Upper lobe of right lung (tissue), 1 donor: ENCODE data around the gene KCMF1. TPM values are rescaled to one million over a fixed set of nuclear protein-coding genes. Genes with fewer than 3 reads are reported as not detected.

ENCODE experiments used
- ATAC-seq: fragments of 200-7000 bp; cut with Tn5 transposase; one replicate; pipeline ENCODE4 v1.9.1; 2020; ENCODE audit warnings: mild to moderate bottlenecking, moderate library complexity
- DNase-seq: peaks from one replicate; pipeline ENCODE4 v3.0.0-alpha.2; 2020
- H3K27ac ChIP-seq: fragments of 200-600 bp; one replicate; pipeline ENCODE4 v1.8.0; 2022
- H3K27me3 ChIP-seq: fragments of 200-600 bp; one replicate; pipeline ENCODE4 v1.8.0; 2022; ENCODE audit warnings: mild to moderate bottlenecking
- H3K36me3 ChIP-seq: fragments of 200-600 bp; one replicate; pipeline ENCODE4 v1.8.0; 2022
- H3K4me1 ChIP-seq: fragments of 200-600 bp; one replicate; pipeline ENCODE4 v1.8.0; 2022
- H3K4me3 ChIP-seq: fragments of 200-600 bp; one replicate; pipeline ENCODE4 v1.8.0; 2022; ENCODE audit warnings: mild to moderate bottlenecking
- H3K9me3 ChIP-seq: fragments of 200-600 bp; one replicate; pipeline ENCODE4 v1.8.0; 2022
- CTCF ChIP-seq: fragments of 200-600 bp; IDR thresholded peaks from one replicate; pipeline ENCODE4 v1.8.0; 2022; ENCODE audit warnings: antibody characterized with exemption
- intact Hi-C: fragments of 100-400 bp; cut with DNase I; formaldehyde crosslinking; loops from one replicate; pipeline ENCODE4 v1.11.0; 2022
- total RNA-seq: library from RNA; stranded (reverse); fragmentation: NEBNext Ultra II Directional; extraction: Animal tissue kit (Norgen Biotek cat#: 25700); gene quantifications from one replicate; pipeline ENCODE4 v1.2.1, GENCODE V29; 2021
- donor health status: DM: no; HTN: yes; CAD: no; lungs with severe emphysema.

KCMF1 gene
- total RNA-seq, 1 donor from 2014 or later, result 72.9 TPM

- H3K4me1 ChIP-seq, result peaks cover 24% of the 10 kb centered on the region
- peaks cover 7% of the 10 kb centered on the region for H3K36me3 ChIP-seq
- no peak for TF ChIP-seq CTCF
- intact Hi-C loops, result no loop called here
- H3K9me3 ChIP-seq, result no peaks in the 10 kb centered on the region
- DNase-seq, result no peak
- no peak overlapping the region for H3K27ac ChIP-seq
- H3K27me3 ChIP-seq, result no peaks in the 10 kb centered on the region
- no peak for ATAC-seq
- no peak overlapping the region for H3K4me3 ChIP-seq
Measured at GRCh38 chr2:84980263-84980983, 9.5 kb downstream of the KCMF1 start.

DNA sequence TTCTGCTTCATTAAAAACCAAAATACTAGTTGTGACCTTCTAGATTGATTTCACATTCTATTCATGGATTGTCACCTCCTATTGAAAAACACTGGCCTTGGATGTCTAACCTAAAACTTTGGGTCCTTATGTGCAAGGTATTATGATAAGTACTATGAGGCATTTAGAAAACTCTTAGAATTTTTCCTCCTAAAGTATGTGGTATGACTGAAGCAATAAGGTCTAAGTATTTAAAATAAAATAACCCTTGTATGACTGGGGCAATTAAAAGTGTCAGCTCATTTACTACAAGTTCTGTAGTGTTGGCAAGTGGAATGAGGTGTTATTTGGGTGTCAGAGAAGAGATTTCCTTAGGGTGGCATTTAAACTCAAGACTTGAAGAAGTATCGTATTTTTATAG is 15.1 kb downstream of the KCMF1 start:
- intact Hi-C loops, result no loop called here
- H3K4me3 ChIP-seq, result no peak overlapping the region
- DNase-seq (no peak), ATAC-seq (no peak)
- peaks cover 26% of the 10 kb centered on the region for H3K4me1 ChIP-seq
- no peak for TF ChIP-seq CTCF
- H3K36me3 ChIP-seq, result no peaks in the 10 kb centered on the region
- no peak overlapping the region for H3K27ac ChIP-seq
- H3K9me3 ChIP-seq, result no peaks in the 10 kb centered on the region
- H3K27me3 ChIP-seq, result no peaks in the 10 kb centered on the region

DNA sequence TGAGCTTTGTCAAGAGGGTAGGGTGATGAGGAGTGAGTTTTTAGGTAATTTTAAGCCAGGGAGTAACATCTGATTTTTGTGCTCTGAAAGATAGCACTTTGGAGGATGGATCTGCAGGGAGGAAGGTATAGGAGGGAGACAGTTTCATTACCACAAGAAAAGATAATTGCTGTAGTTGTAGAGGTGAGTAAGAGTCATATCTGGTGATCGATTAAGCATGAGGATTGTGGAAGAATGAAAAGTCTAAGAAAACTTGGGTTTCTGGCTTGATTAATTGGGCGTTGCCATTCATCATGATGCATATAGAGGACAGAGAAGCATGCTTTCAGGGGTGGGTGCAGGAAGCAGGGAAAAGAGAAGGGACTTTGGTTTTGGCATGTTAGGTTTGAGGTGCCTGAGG is 18.5 kb downstream of the KCMF1 start:
- Histone ChIP-seq H3K27ac (no peak overlapping the region), H3K4me3 (no peak overlapping the region), H3K9me3 (no peaks in the 10 kb centered on the region), H3K36me3 (no peaks in the 10 kb centered on the region), H3K27me3 (no peaks in the 10 kb centered on the region), H3K4me1 (peaks cover 27% of the 10 kb centered on the region)
- ATAC-seq (no peak), DNase-seq (no peak)
- intact Hi-C loops, result no loop called here
- no peak for TF ChIP-seq CTCF

DNA sequence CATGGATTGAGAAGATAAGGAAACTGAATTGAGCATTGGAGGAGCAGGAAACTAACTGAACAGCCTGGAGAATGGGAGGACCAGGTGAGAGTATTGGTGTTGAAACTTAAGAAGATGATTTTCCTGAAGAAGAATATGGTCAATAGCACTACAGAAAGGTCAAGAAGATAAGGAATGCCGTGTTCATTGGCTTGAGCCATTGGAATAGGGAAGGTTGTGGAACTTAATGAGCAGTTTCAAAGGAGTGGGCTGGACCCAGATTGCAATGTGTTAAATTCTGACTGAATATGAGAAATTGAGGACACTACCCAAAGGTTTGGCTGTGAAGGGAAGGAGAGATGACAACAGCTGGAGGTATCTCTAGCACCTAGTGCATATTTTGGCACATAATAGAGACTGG is 19.0 kb downstream of the KCMF1 start:
- no peak for ATAC-seq
- H3K4me1 ChIP-seq, result peaks cover 27% of the 10 kb centered on the region

DNA sequence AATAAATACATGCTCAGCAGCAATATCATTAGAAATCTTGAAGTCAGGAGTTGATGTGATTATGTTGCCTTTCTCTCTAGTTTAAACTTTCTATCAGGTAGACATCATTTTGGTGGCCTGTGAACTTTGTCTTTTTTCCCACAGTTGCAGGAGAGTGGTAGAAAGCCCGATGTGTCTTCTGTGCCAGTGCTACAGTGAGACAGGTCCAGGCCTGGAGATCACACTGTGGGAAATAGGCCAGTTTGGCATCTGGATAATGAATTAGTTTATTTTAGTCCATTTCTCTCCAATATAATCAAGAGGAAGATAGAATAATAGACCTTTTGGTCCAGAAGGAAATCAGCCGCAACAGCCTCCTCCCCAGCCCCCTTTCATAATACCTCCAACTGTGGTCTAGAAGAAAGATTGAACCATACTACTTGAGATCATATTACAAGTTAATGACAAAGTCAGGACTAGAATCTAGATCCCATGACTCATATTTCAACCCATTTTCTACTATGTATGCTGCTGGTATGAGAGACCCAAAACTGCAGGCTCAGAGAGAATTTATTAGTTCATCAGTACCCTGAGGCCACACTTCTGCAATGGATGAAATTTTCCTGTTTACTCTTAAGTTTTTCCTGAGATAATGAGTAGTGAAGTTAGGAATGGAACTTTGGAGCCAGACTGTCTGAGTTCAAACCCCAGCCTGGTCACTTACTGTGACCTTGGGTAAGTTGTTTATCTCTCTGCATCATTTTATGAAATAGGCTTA is 20.6 kb downstream of the KCMF1 start:
- Histone ChIP-seq H3K27me3 (no peaks in the 10 kb centered on the region), H3K27ac (no peak overlapping the region), H3K4me1 (peaks cover 27% of the 10 kb centered on the region), H3K36me3 (no peaks in the 10 kb centered on the region), H3K9me3 (no peaks in the 10 kb centered on the region), H3K4me3 (no peak overlapping the region)
- ATAC-seq (no peak), DNase-seq (no peak)
- no peak for TF ChIP-seq CTCF
- intact Hi-C loops, result no loop called here

More for the DNA sequence above, 19.0 kb downstream of the KCMF1 start:
- Histone ChIP-seq H3K9me3 (no peaks in the 10 kb centered on the region), H3K27me3 (no peaks in the 10 kb centered on the region), H3K27ac (no peak overlapping the region), H3K36me3 (no peaks in the 10 kb centered on the region), H3K4me3 (no peak overlapping the region)
- TF ChIP-seq CTCF, result no peak
- intact Hi-C loops, result no loop called here
- DNase-seq, result no peak
